Stimulated activated CD8-positive, alpha-beta memory T cell treated with anti-CD3 and anti-CD28 coated beads, Interleukin-4, amount 100 ng/mL, for 24 hours (primary cell): ENCODE measurements around the gene STK33.

Experiments used
- DNase-seq: peaks from one replicate; pipeline ENCODE4 v3.0.0-alpha.2; 2020; ENCODE audit warnings: low read depth

The STK33 gene

DNA sequence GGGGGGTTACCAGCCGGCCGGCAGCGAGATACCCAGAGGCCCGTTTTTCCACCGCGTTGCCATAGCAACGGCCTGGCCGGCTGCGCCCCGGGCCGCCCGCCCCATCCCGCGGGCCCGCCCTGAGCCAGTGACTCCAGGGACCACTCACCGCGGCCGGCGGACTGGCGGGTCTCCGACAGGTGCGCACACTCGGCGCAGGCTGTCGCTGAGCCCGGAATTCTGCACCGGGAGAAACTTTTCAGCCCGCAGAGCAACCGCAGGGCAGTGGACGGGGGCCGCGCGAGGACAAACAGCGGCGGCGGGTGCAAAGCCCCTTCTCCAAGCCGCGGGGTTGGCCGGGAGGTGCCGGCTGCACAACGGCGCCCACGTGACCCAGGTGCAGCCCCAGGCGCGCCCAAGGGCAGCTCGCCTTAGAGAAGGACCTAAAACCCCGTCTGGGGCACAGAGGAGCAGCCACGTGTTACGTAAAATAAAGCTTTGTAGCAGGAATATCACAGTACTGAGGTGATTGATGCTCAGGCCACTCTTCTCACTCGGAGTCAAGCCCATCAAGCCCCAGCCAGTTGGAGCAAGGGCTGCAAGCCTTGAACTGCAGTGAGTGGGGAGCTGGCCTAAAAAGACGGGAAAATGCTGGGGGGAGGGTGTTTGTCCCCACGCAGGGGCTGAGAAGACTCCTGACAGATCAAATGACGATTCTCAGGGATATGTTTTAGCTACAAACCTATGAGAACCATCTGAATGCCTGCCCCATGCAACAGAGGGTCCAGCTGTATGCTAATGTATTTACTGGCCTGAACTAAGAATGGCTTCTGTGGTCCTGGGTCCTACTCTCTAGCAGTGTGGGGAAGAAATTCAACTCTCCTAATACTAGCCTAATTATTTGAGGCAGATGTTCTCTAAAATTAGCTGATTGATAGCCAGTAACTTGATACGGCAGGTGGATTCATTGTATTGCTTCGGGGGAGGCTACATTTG, at the start of gene STK33:
Gene STK33 (minus strand): TSS at position 294 of the 975 bp plus-strand sequence. CDS start 119,323 bp downstream, outside the sequence.
- DNase-seq = peak; percentile 29

DNA sequence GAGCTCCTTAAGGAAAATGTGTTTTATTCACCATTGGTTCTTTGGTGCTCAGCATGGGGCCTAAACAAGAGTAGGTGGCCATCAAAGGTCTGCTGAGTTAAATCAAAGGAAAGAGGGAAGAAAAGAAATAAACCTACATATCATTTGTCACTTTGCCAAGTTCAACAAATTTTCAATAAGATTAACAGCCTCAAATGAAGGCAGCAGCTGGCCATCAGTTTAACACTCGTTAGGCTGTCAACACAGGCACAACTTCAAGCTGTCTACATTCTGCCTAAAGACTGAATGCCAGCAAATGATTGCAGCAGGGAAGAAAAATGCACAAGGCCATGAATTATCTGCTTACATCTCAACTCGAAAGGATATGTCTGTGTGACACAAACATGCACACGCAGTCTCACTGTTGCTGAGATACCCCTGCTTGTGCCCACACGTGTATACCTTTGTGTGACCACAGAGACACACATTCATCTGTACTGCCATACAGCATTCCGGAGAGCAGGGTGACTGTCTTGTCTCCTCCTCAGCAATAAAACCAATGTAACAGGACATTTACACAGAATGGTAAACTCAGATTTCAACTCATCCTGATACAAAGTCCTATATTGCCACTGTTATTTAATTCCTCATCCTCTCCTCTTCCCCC, 48.3 kb upstream of the STK33 start:
- DNase-seq = no peak

DNA sequence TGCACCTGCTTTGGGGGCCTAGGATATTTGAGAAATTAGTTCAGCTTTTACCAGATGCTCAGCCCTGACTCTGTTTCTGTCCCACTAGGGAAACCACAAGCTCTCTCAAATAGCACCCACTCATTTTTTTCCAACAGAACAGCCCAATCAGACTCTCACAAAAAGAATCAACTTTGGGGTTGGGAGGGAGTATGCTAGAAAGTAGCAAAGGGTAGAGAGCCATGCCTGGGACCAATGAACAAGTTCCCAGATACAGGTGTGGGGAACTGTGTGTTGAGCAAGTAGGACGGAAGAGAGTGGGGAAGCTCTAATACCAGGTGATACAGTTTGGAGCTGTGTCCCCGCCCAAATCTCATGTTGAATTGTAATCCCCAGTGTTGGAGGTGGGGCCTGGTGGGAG, 47.3 kb upstream of the STK33 start:
- DNase-seq = no peak

DNA sequence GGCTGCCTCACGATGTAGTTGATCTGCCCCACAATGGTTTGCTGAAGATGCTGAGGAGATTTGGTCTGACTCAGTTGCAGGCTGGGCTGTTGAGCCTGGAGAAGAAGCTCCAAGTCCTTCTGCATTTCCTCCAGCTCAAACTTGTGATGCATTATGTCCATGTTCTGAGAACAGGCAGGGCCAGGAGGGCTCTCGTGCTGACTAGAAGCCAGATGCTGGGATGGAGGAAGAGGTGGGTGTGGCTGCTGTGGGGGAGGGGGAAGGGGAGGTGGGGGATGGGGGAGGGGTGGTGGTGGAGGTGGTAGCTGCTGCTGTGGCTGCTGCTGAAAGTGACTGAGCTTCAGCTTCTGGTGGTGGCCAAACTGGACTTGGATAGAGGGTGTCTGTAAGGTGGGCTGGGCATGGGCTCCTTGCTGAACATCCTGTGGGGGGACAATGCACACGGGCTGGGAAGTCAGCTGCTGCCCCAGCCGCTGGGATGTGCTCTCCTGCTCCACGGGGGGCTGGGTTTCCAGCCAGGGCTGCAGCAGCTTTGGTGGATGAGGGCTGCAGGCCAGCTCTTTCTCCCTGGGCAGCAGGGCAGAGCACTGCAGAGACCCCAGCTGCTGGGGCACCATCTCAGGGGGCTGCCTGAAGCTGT, 46.4 kb upstream of the STK33 start:
- no peak for DNase-seq

DNA sequence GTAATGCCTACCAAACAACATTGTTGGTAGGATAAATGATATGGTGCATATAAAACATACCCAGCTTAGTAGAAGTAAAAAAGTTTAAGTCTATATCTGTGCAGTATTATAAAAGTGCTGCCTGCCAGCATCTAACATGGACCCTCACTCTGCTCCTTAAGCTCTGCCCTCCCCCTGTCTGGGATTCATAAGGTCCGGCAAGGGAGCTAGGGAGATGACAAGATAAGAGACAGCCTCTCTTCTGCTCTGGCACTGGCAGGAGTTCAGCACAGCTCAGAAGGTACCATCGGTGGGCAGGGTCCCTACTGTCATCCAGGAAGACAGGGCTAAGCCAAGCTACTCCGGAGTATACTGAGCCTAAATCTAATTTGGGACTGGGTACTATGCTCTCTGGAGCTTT, 45.6 kb upstream of the STK33 start:
- DNase-seq = no peak

DNA sequence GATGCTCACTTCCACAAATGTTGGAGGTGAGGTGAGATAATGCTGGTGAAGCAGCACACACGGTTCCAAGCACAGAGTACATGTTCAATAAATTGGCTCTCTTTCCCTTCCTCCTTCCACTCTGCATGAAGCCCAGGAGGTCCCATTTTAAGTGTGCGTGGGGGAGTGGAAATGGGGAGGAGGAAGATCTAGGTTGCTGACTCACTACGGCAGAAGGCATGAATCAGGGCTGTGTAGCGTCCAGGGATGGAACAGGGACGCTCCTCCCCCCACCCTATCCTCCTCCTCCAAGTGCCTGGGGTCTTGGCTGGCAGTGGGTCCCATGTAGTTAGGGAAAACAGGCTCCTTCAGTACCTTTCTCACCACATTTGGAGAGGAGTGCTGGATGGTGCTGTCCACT, 44.3 kb upstream of the STK33 start:
- no peak for DNase-seq

DNA sequence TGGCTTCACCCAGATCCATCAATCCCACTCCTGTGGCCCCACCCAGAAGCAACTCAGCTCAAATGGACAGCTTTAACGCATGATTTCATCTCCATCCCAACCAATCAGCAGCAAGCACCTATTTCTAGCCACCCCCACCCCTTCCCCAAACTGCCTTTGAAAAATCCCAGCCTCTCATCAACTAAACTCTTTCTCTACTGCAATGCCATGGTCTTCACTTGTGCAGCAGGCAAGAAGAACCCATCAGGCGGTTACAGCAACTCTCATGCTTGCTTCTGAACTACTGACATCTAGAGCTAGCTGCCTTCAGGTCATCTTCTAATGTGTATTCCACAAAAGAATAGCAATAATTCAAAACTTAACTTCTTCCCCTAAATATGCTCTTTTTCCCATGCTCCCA, 42.1 kb upstream of the STK33 start:
- DNase-seq = no peak

DNA sequence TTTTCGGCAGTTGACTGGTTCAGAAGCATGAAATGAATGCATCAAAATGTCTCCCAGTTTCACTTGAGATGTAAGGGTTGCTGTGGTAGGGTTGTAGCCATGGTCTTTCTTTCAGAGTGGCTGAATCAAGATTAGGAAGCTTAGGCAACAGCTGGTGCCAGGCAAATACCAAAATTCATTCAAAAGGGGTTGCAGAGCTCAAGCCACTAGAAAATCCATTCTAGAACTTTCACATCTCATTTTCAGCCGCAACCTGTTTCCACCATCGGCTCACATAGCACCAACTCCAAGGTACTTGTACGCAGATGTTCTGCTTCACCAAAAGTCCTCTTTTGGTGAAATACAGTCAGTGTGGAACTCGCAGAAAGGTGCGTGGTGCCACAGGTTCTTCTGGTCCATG, 40.5 kb upstream of the STK33 start:
- no peak for DNase-seq

DNA sequence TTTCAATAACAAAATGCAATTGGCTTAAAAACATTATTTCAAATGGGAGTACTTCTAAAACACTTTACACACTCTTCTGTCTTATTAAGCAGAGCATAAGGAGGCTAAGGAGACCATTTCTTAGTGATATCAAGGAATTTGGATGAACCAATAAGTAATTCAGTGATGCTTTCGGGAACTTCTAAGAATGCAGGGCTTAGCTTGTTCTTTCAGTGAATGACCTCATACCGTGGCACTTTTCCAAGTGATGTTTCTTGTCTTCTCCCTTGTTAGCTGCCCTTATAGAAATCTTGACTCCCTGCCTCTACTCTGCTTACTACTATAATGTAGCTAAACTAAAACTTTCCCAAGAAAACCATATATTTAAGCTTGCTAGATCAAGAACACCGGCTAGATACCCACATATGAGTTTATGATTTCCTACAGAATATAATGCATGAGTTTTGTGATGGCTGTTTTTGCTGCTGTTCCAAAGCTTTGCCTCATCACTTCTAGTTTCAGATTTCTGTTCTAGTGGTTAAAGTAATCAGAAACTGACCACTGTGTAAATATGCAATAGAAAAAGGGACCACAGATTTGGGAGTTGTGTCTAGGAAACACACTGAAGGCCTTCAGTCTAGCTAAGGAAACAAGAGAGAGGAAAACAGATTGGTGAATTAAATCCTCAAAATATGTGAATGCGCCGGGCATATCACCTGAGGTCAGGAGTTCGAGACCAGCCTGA, 37.5 kb upstream of the STK33 start:
- DNase-seq = no peak

DNA sequence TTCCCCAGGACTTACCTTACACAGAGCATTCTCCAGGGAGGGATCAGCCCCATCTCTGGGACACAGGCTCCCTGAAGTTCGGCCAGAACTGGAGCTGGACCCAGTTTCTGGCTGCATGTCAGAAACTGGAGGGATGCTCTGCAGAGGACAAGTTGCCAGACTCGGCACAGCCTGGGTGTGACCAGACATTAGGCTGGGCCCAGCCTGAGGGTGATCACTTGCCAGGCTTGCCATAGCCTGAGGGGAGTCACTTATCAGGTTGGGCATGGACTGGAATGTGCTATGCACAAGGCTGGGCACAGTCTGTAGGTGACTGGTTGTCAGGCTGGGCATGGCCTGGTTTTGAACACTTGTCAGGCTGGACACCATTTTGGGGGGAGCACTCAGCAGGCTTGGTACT, 30.7 kb upstream of the STK33 start:
- DNase-seq = no peak

DNA sequence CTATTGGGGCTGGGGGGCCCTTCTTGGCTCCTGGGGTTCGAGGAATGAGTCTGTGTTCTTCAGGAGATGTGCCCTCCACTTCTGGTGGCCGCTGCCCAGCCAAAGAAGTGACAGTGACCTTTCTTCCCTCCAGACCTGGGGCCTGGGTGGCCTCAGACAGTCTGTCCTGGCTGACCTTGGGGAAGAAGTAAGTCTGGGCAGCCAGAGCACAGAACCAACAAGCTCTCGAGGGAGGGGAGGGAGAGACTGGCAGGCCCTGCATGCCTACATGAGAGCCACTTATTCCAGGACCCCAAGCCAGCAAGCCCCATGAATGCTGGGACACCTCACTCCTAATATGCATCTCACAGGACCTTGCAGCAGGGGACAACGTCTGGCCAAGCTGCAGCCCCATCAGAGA, 27.1 kb upstream of the STK33 start:
- DNase-seq = no peak

DNA sequence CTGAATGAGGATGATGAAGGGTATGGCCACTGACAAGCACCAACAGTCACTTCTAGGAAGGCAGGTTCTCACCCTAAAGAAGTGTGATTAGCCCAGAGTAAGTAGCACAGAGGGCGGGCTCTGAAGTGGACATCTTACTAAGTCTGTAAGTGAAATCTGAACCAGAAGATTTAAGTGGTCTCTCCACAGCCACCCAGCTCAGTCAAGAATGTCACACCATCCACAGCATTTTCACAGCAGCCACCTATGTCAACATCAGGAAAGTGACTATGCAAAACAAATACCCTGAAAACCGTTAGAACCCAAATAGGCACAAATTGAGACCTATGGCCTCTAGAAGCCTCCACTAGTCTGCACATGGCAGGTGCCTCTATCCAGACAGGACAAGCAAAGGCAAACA, 23.0 kb upstream of the STK33 start:
- DNase-seq = no peak

DNA sequence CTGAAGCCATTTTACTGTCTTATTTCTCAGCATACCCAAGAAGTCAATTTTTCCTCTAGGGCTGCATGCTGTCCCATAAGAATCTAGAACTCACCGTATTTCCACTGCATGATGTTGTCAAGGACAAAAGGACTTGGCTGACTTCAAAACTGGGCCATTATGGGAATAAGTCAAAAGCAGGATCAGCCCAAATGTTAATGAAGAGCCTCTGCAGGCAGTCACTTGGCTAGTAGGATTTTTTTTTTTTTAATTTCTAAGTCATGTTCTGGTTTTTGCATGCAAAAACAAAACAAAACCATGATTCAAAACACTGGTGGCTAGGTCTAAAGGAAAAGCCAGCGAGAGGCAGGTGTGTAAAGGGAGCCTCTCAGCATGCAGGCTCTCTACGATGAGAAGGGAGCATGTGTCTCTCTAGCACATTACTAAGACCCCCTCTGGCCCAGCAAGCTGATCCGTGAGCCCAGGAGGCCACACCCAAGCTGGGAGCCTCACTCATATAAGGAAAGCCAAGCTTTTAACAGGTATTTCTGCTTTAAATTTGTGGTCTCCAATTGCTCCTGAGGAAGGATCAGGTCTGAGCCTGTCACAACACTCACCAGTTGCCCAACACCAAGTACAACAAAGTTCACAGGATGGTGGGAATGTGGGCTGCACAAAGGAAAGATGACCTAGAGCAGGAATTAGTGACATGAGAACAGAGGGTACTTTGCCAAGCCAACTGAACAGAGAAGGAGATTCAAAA, 21.4 kb upstream of the STK33 start:
- no peak for DNase-seq

DNA sequence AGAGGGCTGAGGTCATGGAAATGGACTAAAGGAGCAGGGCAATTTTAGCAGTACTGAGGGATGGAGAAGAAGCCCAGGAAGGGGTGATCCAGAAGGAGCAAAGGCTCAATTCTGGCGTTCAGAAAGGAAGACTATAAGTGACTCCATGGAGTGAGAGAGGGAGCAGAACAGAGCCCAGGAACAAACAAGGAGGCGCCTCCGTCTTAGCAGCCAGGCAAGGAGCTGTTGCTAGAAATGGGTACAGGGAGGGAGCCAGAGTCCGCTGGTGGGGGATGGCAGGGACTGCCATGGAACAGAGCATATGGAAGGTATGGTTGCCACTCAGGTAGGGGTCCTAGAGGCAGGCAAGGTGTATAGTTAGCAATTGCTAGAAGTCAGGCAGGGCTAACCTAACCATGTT, 20.5 kb upstream of the STK33 start:
- DNase-seq = no peak

DNA sequence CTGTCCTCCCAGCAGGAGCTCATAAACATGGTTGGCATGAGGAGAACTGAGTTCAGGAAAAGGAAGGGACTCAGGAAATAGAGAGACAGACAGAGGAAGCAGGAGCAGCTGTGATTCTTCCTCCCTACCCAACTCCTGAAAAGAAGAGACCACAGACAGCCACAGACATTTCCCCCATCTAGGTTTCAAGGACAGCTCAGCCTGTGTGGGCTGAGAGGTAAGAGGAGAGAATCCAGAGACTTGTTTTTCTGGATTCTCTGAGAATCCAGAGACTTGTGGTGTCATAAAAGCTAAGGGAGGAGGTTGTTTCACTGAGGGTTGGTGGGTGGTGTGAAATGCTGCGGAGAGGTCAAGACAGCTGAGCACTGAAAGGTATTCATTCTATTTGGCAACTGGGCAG, 19.0 kb upstream of the STK33 start:
- DNase-seq = no peak

DNA sequence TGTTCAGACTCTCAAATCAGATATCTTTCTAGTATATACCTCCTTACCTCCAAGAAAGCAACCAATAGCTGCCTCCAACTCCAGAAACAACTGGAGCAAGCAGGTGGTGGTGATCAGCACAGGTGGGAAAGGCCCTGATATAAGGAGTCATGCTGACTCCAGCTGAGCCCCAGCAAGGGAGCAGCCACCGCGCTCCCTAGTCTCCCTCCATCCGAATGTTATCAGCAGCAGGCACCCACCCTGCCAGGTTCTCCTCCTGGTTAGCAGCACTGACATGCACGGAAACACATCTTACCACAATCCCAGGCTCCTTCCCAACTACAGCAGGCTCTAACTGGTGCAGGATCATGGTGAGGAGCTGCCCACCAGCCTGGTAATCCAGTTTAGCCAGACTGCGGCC, 18.5 kb upstream of the STK33 start:
- DNase-seq = no peak

DNA sequence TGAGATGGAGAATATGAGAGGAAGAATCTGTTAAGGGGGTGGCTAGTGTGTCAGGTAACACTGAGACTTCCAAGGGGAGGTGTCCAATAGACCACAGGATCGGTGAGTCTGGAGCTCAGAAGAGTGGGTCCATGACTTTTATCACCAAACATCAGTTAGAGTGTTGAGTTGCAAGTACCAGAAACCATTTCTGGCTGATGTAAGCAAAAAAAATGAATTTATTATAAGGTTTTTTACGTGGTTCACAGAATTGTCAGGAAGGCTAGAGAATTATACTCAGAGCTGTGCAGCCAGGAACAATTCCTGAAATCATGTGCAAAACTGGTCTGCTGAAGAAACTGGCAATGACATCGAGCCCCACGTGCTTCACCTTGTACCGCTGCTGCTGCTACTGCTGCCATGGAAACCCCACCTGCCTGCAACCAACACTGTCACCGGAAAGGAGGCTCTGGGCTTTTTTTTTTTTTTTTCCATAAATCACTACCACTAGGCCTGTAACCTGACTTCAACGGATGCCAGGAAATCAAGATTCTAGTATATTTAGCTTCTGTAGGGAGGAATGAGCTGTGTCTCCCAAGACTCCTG, 16.6 kb upstream of the STK33 start:
- DNase-seq = no peak

DNA sequence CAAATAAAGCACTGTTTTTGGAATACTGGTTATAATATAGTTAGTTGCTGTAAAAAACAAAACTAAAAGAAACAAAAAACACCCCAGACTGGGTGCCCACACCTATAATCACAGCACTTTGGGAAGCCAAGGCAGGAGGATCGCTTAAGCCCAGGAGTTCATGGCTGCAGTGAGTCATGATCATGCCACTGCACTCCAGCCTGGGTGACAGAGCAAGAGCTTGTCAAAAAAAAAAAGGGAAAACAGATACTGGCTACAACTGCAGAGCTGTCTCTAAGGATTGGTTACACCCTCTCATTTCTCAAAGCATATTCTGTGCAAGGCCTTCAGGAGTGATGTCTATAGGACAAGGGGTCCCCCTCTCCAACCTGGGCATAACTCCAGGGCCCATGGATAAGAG, 14.6 kb upstream of the STK33 start:
- no peak for DNase-seq

DNA sequence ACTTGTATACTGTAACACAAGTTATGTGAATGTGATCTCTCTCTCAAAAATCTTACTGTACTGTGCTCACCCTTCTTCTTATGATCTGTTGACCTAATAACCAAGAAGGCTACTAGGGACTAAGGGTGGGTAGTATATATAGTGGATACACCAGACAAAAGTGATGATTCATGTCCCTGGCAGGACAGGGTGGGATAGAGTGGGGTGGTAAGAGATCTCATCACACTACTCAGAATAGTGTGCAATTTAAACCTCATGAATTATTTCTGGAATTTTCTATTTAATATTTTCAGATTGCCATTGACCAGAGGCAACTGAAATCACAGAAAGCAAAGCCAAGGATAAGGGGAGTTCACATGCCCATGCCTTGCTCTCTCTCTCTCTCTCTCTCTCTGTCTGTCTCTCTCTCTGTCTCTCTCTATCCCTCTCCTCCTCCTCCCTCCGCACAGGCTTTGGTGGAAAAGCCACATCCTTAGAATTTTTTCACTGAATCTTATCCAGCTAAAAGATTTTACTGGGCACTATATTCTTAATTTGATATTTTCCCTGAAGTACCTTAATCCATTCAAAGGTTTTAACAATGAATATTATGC, 12.0 kb upstream of the STK33 start:
- DNase-seq = no peak

DNA sequence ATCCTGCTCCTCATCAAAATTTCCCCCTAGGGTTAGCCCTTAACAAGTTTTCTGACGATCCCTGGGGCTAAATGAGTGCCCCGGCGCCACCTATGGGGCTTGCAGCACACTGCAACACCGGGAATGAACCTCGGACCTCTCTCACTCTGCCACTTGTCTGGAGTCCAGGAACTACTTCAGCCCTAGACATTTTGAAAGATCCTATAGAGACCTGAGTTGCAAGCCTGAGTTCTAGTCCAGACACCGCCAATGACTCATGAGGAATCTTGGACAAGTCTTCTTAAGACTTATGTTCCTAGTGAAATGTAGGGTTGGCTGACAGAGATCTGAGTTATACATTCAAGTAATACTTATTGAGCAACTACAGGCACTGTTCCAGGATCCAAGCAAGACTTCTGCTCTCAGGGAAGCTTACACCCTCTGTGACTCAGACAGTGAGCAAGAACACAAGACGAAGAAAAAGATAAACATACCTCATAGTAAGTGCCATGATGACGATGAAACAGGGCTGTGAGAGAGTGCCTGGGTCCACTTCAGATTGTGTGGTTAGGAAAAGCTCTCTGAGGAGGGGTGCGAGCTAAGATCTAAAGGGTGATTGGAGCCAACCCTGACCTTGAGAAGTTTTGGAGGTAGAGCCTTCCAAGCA, 10.2 kb upstream of the STK33 start:
- DNase-seq = peak; percentile 33
